D721Med (cell line): ENCODE results near the gene LYVE1.

Experiments used
- DNase-seq: peaks from one replicate; pipeline ENCODE4 v3.0.0; 2011; ENCODE audit warnings: low spot score; ENCODE audit not compliant: insufficient read length
- FAIRE-seq: peaks from 2 replicates; lab custom pipeline; 2011; peaks lifted over from hg19 to GRCh38; lab: Jason Lieb, UNC
- CTCF ChIP-seq: IDR thresholded peaks from 2 replicates; pipeline ENCODE4 v1.5.1; 2012; ENCODE audit warnings: mild to moderate bottlenecking, control low read depth; ENCODE audit not compliant: insufficient read depth; ENCODE audit errors: missing control alignments

The LYVE1 gene

GRCh38 chr11:10581481-10582019, 13.1 kb upstream of the LYVE1 start:
- DNase-seq (no peak), FAIRE-seq (no peak)
- no peak for TF ChIP-seq CTCF

- TF ChIP-seq CTCF = no peak
- no peak for DNase-seq
- FAIRE-seq = no peak
Measured at GRCh38 chr11:10580623-10581022, 12.2 kb upstream of the LYVE1 start.

GRCh38 chr11:10579700-10580099, 11.2 kb upstream of the LYVE1 start:
- no peak for TF ChIP-seq CTCF
- DNase-seq (no peak), FAIRE-seq (no peak)

- FAIRE-seq (no peak), DNase-seq (no peak)
- no peak for TF ChIP-seq CTCF
Measured at GRCh38 chr11:10576035-10576398, 7.6 kb upstream of the LYVE1 start.

- TF ChIP-seq CTCF = no peak
- DNase-seq (no peak), FAIRE-seq (no peak)
Measured at GRCh38 chr11:10575346-10576034, 7.0 kb upstream of the LYVE1 start.

GRCh38 chr11:10573556-10573955, 5.1 kb upstream of the LYVE1 start:
- FAIRE-seq (no peak), DNase-seq (no peak)
- no peak for TF ChIP-seq CTCF

GRCh38 chr11:10573028-10573427, 4.6 kb upstream of the LYVE1 start:
- no peak for FAIRE-seq
- TF ChIP-seq CTCF = no peak

More at GRCh38 chr11:10573028-10573427, 4.6 kb upstream of the LYVE1 start:
- no peak for DNase-seq
